ENCODE results near the gene OR2T1.
"Not testable (repeated sequence)": the region's sequence is repeated elsewhere in the genome, so short reads cannot be mapped to it uniquely, and the experiment has no call there.

OR2T1 gene

DNA sequence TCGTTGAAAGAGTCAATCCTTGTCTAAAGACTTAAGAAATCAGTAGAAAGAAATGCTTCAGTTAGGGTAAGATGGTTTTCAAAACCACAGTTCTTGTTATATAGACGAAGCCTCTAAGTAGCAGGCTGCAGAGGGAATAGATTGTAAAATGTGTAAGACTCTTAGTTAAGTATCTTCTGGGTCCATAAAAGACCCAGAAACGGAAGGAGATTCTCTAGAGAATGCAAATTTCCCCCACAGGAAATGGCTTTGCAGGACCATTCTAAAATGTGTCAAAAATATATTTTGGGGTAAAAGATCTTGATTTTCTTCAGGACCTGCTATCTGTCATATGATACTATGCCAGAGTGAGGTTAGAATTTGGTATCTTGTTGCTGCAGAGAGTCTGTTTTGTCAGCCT, 13.4 kb downstream of the OR2T1 start:
- no peaks in the 10 kb centered on the region for H3K27me3 Mint-ChIP-seq
- ATAC-seq (replicated peaks) (no peak), DNase-seq (no peak)
- no peak overlapping the region for H3K4me3 Mint-ChIP-seq
- H3K9me3 Mint-ChIP-seq: peaks cover 0 to under 1% of the 10 kb centered on the region in 2 donors
- H3K4me1 Mint-ChIP-seq (ENCODE audit: low read depth in 2 of 2): no peaks in the 10 kb centered on the region
- H3K27ac Mint-ChIP-seq: no peak overlapping the region
- peaks cover 2% of the 10 kb centered on the region for H3K36me3 Mint-ChIP-seq (ENCODE audit: insufficient read depth)

- no peaks in the 10 kb centered on the region for H3K4me1 Mint-ChIP-seq (ENCODE audit: low read depth in 2 of 2)
- no peaks in the 10 kb centered on the region for H3K27me3 Mint-ChIP-seq
- no peak overlapping the region for H3K27ac Mint-ChIP-seq
- DNase-seq (no peak), ATAC-seq (replicated peaks) (no peak)
- no peak overlapping the region for H3K4me3 Mint-ChIP-seq
- no peaks in the 10 kb centered on the region for H3K36me3 Mint-ChIP-seq (ENCODE audit: insufficient read depth)
- H3K9me3 Mint-ChIP-seq: peaks cover 0 to 4% of the 10 kb centered on the region in 2 donors
Measured at GRCh38 chr1:248417854-248418253, 15.0 kb downstream of the OR2T1 start.

- no peaks in the 10 kb centered on the region for H3K27me3 Mint-ChIP-seq
- DNase-seq (no peak), ATAC-seq (replicated peaks) (no peak)
- H3K9me3 Mint-ChIP-seq: peaks cover 0 to 7% of the 10 kb centered on the region in 2 donors
- no peak overlapping the region for H3K4me3 Mint-ChIP-seq
- no peaks in the 10 kb centered on the region for H3K4me1 Mint-ChIP-seq (ENCODE audit: low read depth in 2 of 2)
- H3K27ac Mint-ChIP-seq: no peak overlapping the region
- no peaks in the 10 kb centered on the region for H3K36me3 Mint-ChIP-seq (ENCODE audit: insufficient read depth)
Measured at GRCh38 chr1:248421384-248421783, 18.5 kb downstream of the OR2T1 start.

DNA sequence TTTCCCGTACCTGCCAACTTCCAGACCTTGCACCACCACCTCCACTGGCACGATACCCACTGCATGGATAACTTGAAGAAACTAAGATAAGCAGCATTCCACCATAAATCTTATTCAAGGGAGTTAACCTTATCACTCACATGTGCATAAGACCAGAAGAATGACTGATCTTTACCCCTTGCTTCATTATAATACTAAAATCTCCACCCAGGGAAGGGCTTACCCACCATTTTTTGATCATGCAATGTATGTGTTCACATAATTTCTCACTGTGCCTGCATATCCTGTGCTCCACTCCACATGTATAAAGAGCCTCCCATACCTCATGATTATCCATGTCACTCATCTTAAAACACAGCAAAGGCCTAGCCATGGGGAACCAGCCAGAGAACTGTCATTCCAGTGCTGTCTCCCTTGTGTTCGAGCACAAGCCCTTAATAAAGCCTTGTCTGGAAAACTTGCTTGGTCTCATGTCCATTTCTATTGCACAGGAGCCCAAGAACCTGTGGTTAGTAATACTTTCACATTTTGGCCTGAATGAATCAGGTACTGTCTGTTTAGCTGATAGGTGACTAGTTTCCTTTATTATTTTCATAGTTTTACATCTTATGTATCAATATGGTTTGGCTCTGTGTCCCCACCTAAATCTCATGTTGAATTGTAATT, 24.8 kb downstream of the OR2T1 start:
- not testable (repeated sequence) for ATAC-seq (replicated peaks); H3K4me3 Mint-ChIP-seq; H3K4me1 Mint-ChIP-seq (ENCODE audit: low read depth in 2 of 2); H3K27ac Mint-ChIP-seq; H3K9me3 Mint-ChIP-seq; H3K36me3 Mint-ChIP-seq (ENCODE audit: insufficient read depth); DNase-seq
- peaks cover 0 to 26% of the 10 kb centered on the region in 2 donors for H3K27me3 Mint-ChIP-seq

DNA sequence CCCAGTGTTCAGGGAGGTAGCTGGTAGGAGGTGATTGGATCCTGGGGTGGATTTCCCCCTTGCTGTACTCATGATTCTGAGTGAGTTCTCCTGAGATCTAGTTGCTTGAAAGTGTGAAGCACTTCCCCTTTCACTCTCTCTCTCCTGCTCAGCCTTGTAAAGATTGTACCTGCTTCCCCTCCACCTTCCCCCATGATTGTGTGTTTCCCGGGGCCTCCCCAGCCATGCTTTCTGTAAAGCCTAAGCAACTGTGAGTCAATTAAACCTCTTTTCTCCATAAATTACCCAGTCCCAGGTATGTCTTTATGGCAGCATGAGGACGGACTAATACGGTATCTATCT, 25.3 kb downstream of the OR2T1 start:
- DNase-seq; H3K4me3 Mint-ChIP-seq; ATAC-seq (replicated peaks); H3K36me3 Mint-ChIP-seq (ENCODE audit: insufficient read depth); H3K9me3 Mint-ChIP-seq; H3K4me1 Mint-ChIP-seq (ENCODE audit: low read depth in 2 of 2); H3K27ac Mint-ChIP-seq: not testable (repeated sequence)
- peaks cover 0 to 29% of the 10 kb centered on the region in 2 donors for H3K27me3 Mint-ChIP-seq

DNA sequence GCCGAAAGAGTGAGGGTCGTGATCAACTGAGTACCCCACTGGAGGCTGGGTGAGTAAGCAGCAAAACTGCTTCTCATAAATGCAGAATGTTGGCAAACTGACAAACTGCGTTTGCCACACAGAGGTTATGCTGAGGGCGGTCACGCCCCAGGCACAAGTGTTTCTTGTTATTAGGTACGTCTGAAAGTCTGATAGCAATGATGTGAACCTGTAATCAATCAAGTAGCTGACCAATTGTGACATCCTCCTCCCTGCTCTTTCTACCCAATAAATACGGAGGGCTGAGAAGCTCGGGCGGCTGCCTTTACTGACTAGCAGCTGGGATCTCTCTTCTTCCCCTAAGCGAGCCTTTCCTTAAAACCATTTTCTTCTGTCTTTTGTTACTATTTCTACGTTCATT, 28.8 kb downstream of the OR2T1 start:
- peaks cover 0 to 29% of the 10 kb centered on the region in 2 donors for H3K27me3 Mint-ChIP-seq
- not testable (repeated sequence) for DNase-seq; ATAC-seq (replicated peaks); H3K9me3 Mint-ChIP-seq; H3K4me3 Mint-ChIP-seq; H3K36me3 Mint-ChIP-seq (ENCODE audit: insufficient read depth); H3K4me1 Mint-ChIP-seq (ENCODE audit: low read depth in 2 of 2); H3K27ac Mint-ChIP-seq

GRCh38 chr1:248432201-248432600, 29.4 kb downstream of the OR2T1 start:
- not testable (repeated sequence) for H3K4me1 Mint-ChIP-seq (ENCODE audit: low read depth in 2 of 2); DNase-seq; H3K4me3 Mint-ChIP-seq; H3K9me3 Mint-ChIP-seq; H3K36me3 Mint-ChIP-seq (ENCODE audit: insufficient read depth); ATAC-seq (replicated peaks); H3K27ac Mint-ChIP-seq
- peaks cover 0 to 27% of the 10 kb centered on the region in 2 donors for H3K27me3 Mint-ChIP-seq

DNA sequence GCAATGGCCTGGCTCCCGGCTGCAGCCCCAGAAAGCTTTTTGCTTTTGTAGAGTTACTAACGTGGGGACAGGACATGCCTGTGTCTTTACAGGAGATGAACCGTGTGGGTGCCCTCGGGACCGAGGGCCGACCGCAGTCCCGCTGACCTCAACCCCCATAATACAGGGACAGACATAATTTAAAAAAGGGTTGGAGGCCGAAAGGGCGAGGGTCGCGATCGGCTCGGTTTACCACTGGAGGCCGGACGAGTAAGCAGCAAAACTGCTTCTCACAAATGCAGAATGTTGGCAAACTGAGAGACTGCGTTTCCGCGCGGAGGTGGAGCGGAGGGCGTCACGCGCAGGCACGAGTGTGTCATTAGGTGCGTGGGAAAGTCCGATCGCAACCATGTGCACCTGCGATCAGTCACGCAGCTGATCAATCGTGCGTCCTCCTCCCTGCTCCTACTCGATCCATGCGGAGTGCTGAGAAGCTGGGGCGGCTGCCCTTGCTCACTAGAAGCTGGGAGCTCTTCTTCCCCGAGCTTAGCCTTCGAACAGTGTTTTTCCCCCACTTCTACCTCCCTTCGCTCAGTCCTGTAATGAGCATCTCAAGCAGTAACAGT, 31.1 kb downstream of the OR2T1 start:
- not testable (repeated sequence) for H3K9me3 Mint-ChIP-seq; H3K27ac Mint-ChIP-seq; H3K36me3 Mint-ChIP-seq (ENCODE audit: insufficient read depth); ATAC-seq (replicated peaks); H3K4me3 Mint-ChIP-seq; DNase-seq; H3K4me1 Mint-ChIP-seq (ENCODE audit: low read depth in 2 of 2)
- peaks cover 0 to 20% of the 10 kb centered on the region in 2 donors for H3K27me3 Mint-ChIP-seq

DNA sequence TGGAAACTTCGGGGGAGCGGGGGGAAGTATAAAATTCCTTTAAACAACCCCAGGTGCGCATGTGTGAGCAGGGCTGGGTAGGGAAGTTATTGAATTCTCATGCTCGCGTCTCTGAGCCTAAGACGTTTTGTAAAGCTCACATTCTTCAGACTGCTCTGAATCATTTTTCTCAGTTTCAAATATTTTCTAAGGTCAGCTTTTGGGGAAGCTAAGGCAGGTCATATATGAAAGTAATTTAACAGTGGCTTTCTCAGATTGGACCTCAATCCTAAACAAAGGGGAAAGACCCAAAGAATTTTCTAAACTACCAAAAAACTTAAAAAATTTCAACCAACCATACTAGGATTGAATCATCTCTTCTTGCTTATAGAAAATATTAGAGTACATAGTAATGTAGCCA, 32.1 kb downstream of the OR2T1 start:
- not testable (repeated sequence) for DNase-seq; H3K9me3 Mint-ChIP-seq; H3K27ac Mint-ChIP-seq; H3K36me3 Mint-ChIP-seq (ENCODE audit: insufficient read depth); H3K4me3 Mint-ChIP-seq; ATAC-seq (replicated peaks); H3K4me1 Mint-ChIP-seq (ENCODE audit: low read depth in 2 of 2)
- H3K27me3 Mint-ChIP-seq: peaks cover 0 to 20% of the 10 kb centered on the region in 2 donors

DNA sequence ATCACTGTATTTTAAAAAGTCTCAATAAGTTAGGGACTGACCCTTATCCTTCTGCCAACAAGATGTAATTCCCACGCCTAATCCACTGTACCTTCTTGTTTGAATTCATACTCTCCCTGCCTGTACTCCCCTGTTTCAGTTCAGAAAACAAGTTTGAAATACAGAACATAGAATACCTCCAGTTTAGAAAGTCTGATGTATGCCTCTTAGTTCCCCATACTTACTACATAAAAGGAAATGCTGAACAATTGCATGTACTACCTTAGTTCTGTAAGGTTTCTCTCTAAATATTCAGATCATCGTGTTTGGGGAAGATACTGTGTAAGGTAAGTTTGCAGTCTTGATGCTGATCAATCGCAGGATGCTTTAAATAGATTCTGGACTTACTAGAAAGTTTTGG, 33.5 kb downstream of the OR2T1 start:
- H3K36me3 Mint-ChIP-seq (ENCODE audit: insufficient read depth); ATAC-seq (replicated peaks); H3K4me1 Mint-ChIP-seq (ENCODE audit: low read depth in 2 of 2); H3K27ac Mint-ChIP-seq; H3K9me3 Mint-ChIP-seq; DNase-seq; H3K4me3 Mint-ChIP-seq: not testable (repeated sequence)
- H3K27me3 Mint-ChIP-seq: peaks cover 0 to 17% of the 10 kb centered on the region in 2 donors

DNA sequence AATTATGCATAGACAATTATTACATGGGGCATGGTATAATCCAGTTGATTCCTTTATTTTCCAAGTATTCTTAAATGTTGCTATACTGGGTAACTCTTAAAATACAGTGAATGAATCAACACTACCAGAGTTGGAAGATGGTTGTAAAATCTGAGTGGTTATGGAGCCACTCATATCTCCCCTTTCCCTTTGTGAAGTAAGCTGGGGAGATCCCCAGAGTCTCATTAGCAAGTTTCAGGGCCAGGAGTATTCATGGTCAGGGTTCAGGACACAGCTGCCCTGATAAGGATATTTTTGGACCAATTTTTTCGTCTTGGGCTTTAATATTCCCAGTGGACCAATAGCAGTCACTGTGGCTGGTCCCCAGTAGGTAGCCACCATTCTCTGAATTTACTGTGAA, 35.8 kb downstream of the OR2T1 start:
- H3K27ac Mint-ChIP-seq; DNase-seq; H3K4me1 Mint-ChIP-seq (ENCODE audit: low read depth in 2 of 2); H3K4me3 Mint-ChIP-seq; ATAC-seq (replicated peaks); H3K36me3 Mint-ChIP-seq (ENCODE audit: insufficient read depth); H3K27me3 Mint-ChIP-seq; H3K9me3 Mint-ChIP-seq: not testable (repeated sequence)

DNA sequence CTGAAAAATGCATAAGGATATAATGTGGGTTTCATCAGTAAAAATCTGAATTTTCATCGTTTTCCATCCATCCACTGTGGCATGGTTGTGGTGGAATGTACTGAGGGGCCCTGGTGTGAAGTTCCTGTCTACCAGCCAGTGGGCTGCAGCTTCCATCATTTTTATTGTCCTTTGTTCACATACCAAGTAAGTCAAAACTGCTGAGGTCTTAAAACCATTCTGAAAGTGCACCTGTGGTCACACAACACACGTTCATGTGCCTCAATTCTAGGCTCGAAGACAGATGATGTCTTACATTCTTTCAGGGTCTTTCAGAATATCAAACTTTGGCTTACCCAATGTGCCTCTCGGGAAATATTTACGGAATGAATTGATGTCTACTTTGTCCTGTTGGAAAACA, 36.4 kb downstream of the OR2T1 start:
- H3K4me3 Mint-ChIP-seq; H3K27ac Mint-ChIP-seq; H3K4me1 Mint-ChIP-seq (ENCODE audit: low read depth in 2 of 2); H3K36me3 Mint-ChIP-seq (ENCODE audit: insufficient read depth); H3K27me3 Mint-ChIP-seq; DNase-seq; H3K9me3 Mint-ChIP-seq; ATAC-seq (replicated peaks): not testable (repeated sequence)

DNA sequence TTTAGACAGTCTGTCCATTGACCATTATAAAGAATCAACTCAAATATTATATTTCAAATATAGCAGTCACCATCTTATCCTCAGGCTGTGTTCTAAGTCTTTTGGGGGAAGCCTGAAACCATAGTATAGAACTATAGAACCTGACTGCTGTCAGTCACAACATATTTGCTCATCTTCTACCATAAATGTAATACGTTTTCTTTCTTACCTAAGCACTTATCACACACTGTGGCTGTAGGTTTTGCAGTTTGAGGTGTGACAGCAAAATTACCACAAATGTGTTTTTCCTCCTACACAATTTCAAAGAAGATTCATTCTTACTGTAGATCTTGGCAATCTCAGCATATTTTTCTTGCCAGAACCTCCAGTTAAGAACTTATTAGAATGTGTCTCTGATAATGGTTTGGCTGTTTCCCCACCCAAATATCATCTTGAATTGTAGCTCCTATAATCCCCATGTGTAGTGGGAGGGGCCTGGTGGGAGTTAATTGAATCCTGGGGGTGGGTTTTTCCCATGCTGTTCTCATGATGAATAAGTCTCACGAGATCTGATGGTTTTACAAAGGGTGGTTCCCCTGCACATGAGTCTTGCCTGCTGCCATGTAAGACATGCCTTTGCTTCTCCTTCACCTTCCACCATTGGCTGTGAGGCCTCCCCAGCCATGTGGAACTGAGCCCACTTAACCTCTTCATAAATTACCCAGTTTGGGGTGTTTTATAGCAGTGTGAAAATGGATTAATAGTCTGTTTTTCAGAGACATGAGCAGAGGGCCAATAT, 39.8 kb downstream of the OR2T1 start:
- ATAC-seq (replicated peaks); H3K9me3 Mint-ChIP-seq; DNase-seq; H3K4me1 Mint-ChIP-seq (ENCODE audit: low read depth in 2 of 2); H3K27ac Mint-ChIP-seq; H3K36me3 Mint-ChIP-seq (ENCODE audit: insufficient read depth); H3K4me3 Mint-ChIP-seq: not testable (repeated sequence)
- H3K27me3 Mint-ChIP-seq: peaks cover 0 to 20% of the 10 kb centered on the region in 2 donors

DNA sequence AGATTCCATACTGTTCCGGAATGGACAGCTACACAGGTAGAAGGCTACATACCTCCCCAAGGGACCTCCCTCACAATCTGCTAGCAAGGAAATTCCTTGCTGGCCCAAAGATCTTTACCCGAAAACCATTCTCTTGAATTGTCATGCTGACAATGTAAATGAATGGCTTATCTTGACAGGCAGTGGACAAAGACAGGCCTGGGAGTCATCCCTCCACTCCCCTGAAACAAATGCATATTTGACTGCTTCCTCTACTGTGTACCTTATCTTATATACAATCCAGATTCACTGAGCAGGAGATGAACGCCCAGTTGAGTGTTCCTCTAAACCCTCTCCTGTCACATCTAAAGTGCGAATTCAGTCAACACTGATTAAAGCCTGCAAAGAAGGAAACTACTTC, 41.8 kb downstream of the OR2T1 start:
- H3K27me3 Mint-ChIP-seq: peaks cover 0 to 20% of the 10 kb centered on the region in 2 donors
- DNase-seq; H3K4me1 Mint-ChIP-seq (ENCODE audit: low read depth in 2 of 2); H3K27ac Mint-ChIP-seq; H3K36me3 Mint-ChIP-seq (ENCODE audit: insufficient read depth); H3K4me3 Mint-ChIP-seq; H3K9me3 Mint-ChIP-seq; ATAC-seq (replicated peaks): not testable (repeated sequence)

Data from effector memory CD8-positive, alpha-beta T cell (primary cell).